Dedifferentiated amniotic fluid mesenchymal stem cell (primary cell): Measurements from ENCODE around the gene AASS.
"Not testable (repeated sequence)": the region's sequence is repeated elsewhere in the genome, so short reads cannot be mapped to it uniquely, and the experiment has no call there.

Experiments used
- DNase-seq: peaks from one replicate; pipeline ENCODE4 v3.0.0-alpha.2; 2016; ENCODE audit errors: extremely low spot score

Gene AASS

GRCh38 chr7:122143751-122144711 lies at the start of gene AASS:
AASS (minus strand) TSS chr7:122144249; CDS start chr7:122133726, 10,523 bp downstream.
- DNase-seq = peak; percentile 97

GRCh38 chr7:122188785-122189184 lies 44.7 kb upstream of the AASS start:
- no peak for DNase-seq

GRCh38 chr7:122183106-122183505 lies 39.1 kb upstream of the AASS start:
- no peak for DNase-seq

GRCh38 chr7:122182081-122182480 lies 38.0 kb upstream of the AASS start:
- DNase-seq = no peak

GRCh38 chr7:122172144-122172543 lies 28.1 kb upstream of the AASS start:
- not testable (repeated sequence) for DNase-seq

- DNase-seq = peak; percentile 27
These were observed 22.7 kb upstream of the AASS start for GRCh38 chr7:122166740-122167139.

GRCh38 chr7:122166275-122166674 lies 22.2 kb upstream of the AASS start:
- no peak for DNase-seq

- no peak for DNase-seq
These were observed 17.6 kb upstream of the AASS start for GRCh38 chr7:122161628-122162027.

GRCh38 chr7:122155566-122155965 lies 11.5 kb upstream of the AASS start:
- DNase-seq = no peak

GRCh38 chr7:122148878-122149277 lies 4.8 kb upstream of the AASS start:
- DNase-seq = no peak

- no peak for DNase-seq
These were observed 4.0 kb upstream of the AASS start for GRCh38 chr7:122148081-122148480.

- no peak for DNase-seq
These were observed 2.0 kb upstream of the AASS start for GRCh38 chr7:122145937-122146645.

- DNase-seq = peak; percentile 19
These were observed 686 bp downstream of the AASS start for GRCh38 chr7:122143376-122143750.

GRCh38 chr7:122140918-122141317 lies 3.1 kb downstream of the AASS start:
- DNase-seq = no peak

- no peak for DNase-seq
These were observed 6.6 kb downstream of the AASS start for GRCh38 chr7:122137251-122138077.

GRCh38 chr7:122136639-122137245 lies 7.3 kb downstream of the AASS start:
- peak; percentile 26 for DNase-seq

GRCh38 chr7:122136078-122136477 lies 8.0 kb downstream of the AASS start:
- no peak for DNase-seq

GRCh38 chr7:122135275-122135674 lies 8.8 kb downstream of the AASS start:
- DNase-seq = no peak

GRCh38 chr7:122134793-122135192 lies 9.3 kb downstream of the AASS start:
- DNase-seq = not testable (repeated sequence)

- DNase-seq = no peak
These were observed 10.6 kb downstream of the AASS start for GRCh38 chr7:122133477-122133876.

GRCh38 chr7:122132341-122132740 lies 11.7 kb downstream of the AASS start:
- DNase-seq = no peak

GRCh38 chr7:122123746-122124145 lies 20.3 kb downstream of the AASS start:
- DNase-seq = no peak
